HG03457 (cell line): ENCODE data around the gene LSAMP.

Experiments used
- ATAC-seq: cut with Tn5 transposase; IDR thresholded peaks from one replicate; pipeline ENCODE4 v1.9.1; 2021; ENCODE audit warnings: moderate number of reproducible peaks; ENCODE audit not compliant: unreplicated experiment

LSAMP gene

DNA sequence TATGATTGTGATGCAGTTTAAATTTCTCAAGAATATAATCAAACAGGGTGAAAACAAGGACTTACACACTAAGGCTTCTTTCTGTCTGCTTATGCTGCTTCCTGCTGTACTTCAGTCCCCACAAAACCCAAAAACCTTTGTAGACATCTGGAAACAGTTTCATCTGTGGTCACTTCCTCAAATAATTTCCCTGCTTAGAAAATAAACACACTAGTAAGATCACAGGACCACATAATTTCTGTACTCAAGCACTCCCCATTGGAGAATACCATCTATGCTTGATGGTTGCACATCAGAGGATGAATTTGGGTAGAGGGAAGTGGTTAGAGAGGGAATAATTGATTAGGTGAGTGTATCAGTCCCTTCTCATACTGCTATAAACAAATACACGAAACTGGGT lies 266.2 kb downstream of the LSAMP start:
- no peak for ATAC-seq

DNA sequence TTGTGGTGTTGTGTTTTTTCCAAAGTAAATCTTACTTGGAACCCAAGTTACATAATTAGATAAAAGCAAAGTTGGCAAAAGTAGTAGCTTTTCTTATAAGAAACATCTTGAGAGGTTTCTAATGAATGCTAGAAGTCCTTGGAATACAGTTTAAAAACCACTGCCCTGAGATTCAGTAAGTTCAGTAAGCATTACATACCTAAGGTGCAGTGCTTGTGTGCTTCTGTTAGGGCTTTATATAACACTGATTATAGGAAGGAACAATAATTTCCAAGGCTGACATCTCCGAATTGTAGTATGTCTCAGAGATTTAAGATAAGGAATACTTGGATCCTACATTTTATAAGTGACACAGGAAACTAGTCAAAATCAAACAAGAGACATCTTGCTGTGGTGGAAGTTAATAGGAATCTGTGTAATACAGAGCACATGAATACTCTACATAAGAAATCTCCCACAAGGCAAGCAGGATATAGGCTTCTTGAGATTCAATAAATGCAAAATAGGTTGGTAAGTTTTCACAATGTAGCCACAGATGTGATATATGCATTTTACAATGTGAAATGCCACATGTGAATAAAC lies 268.2 kb downstream of the LSAMP start:
- ATAC-seq, result no peak

DNA sequence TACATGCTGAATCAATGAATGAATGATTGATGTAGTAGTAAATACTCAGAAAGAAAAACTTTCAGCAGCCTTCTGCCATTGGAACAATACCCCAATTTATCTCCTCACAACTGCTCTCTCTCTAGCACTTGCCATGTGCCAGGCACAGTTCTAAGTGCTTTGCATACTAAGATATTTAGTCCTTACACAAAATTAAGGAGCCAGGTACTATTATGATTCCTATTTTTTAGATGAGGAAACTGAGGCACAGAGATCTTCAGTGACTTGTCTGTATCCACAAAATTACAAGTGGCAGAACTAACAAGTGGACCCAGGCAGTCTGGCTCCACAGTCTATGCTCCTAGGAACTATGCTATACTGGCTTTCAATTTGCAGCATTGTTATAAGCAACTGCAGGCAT lies 279.2 kb downstream of the LSAMP start:
- no peak for ATAC-seq

DNA sequence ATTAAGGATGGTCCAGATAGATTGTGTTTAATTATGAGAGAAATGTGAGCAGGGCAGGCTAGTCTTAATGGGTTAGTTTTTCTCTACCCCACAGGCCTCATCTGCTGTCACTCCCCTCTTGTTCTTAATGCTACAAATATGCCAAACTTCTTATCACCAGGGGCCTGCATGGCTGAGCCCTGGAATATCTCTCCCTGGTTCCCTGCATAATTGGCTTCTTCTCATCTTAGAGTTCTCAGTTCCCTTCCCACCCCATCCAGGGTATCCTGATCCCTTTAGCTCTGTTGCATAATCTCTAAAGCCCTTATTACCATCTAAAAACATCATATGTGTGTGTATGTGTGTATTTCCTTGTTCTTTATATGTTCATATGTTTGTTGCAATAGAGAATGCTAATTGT lies 279.6 kb downstream of the LSAMP start:
- ATAC-seq, result no peak

DNA sequence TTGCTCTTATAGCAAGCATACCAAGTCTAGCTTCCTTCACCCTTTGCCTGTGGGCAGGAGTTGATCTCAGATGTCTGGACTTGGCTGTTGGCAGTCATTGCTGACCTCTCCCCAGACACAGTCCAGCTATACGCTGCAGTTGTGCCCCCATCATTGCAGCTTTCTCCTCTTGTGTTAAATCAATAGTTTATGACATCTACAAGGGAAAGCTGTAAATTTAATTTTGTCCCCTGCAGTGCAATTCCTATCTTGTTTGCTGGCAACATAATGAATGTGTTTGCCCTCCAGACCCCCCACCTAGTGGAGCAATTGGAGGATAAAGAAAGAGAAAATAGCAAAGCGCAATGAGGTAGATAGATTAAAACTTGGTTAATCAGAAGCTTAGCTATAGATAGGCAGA lies 280.2 kb downstream of the LSAMP start:
- ATAC-seq, result no peak

DNA sequence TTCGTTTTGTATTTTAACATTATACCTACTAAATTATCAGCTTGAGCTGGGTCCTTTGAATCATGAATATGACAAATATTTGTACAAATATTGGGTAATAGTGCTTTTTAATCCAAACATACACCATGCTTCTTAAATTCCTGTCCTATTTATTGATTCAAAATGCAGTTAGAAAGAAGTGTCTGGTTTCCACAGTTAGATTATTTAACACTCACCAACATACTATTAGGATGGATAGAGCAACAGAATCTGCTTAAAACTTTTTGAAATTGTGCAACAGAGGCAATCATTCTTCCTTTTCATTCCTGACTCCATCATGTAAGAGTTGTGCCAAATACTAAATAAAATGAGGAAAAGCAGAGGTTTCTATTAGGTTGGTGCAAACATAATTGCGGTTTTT lies 281.2 kb downstream of the LSAMP start:
- ATAC-seq, result no peak

DNA sequence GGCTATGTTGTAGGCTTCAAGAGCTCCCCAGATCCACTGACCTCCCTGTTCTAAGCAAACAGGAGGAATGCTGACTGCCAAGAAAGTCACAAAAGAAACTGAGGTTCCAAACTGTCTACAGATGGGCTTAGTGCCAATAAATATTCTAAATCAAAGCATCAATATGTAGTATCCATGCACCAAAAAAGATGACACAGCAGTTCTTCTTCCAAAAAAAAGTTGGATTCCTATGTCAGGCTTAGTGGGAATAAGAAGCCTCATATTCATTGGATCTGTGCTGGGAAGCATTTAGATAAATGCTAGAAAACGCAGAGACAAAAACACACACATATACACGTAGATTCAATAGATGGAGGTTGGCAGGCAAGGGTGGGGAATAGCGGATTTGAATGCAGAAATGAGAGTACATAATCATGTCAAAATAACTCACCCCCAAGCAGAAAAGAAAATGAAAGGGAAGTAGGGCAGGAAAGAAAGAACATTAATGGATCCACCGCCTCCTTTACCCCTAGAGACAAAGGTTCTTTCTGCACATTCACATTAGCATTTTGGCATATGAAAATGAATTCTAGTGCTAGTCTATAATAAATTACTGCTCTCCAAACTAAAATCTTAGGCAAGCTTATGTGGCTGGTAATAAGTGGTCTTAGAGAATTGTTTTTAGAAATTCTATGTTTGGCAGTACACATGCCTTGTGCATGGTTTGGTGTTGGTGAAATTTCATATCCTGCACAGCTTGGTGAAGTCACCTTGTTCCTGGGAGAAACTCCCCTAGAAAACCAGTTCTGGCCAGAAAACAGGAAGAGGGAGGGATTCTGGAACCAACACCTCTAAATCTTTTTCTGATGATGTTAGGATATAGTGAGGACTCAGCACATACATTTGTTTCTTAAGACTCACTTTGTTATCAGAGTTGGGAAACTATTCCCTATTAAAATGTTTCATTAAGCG lies 283.4 kb downstream of the LSAMP start:
- no peak for ATAC-seq

DNA sequence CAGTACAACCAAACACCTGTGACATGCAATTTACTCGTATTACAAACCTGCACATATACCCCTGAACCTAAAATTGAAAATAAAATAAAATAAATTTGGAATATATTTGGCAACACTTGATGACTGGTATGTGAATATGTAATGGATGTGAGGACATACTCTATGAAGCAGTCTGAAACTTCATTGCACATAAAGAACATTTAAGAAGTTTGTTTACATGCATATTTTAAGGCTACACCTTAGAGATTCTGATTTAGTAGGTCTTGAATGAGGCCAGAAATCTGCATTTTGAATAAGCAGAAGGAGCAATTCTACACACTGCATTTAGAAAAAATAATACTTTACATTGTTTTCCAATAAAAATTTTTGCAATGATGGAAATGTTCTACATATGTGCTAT lies 284.7 kb downstream of the LSAMP start:
- ATAC-seq, result no peak

DNA sequence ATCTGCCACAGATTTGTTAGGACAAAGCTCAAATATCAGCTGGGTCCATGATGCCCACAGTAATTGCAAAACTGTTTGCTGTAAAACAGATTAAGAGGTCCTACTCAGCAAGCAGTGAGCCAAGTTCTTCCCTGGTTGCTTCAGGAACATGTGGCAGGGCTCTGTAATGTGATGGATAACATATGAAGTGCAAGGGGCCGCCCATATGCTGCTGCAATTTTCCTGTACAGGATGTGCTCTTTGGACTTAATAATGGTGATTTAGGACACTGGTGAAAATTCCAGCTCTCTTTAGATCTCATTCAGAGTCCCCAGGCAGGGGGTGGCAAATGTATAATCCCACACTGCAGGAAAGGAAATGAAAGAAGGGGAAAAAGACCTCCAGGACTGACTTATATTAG lies 289.4 kb downstream of the LSAMP start:
- ATAC-seq, result no peak

DNA sequence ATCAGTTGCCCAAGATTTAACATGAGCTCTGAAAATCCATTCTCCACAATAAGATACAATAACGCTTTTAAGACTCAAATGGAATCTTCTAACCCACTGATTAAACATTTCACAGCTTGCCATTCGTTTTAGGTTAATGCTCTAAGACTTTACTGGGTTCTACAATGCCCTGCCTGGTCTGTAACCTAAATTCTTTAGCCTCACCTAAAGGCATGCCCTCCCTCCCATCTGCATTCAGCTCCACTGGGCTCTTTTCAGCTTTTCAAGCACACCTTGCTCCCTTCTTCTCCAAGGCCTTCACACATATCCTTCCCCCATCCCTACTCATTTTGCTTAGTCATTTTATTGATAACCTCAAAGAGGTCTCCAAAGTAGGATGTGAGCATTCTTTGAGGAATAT lies 290.9 kb downstream of the LSAMP start:
- ATAC-seq, result no peak

DNA sequence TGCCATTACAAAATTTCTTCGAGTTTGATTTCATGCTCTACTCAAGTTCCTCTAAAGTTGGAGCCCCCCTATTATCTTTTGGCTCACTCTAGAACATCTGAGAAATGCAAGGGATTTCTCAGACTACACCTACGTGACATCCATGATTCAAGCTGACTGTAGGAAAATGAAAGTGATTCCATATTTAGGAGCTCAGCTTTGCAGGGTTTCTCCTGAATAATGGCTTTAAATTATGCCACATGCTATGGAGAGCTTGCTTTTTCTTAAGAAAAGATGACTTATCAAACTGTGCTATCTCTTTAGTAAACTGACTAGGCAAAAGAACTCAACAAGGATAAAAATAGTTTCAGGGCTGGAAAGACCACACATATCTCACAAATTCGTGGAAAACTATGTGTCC lies 292.1 kb downstream of the LSAMP start:
- ATAC-seq, result no peak

DNA sequence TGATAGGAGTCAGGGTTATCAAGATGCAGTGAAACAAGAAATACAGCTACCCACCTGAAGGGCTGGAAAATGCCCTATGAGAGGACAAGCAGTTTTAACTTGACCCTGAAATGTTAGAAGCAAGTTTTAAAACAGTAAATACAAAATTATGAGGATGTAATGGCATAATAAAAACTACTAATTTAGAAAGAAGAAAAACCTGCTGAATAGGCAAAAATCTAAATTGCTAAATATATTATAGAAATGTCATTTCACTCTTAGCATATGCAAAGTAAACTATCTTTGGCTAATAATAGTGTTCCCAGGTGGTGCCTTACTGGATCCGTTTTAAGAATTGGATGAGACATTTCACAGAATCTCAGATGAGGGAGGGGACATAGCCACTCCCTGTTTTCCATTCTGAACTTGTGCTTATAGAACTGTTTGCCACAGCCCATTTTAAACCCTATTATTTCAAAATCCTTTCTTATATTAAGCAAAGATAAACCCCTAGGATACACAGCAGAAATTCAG lies 294.6 kb downstream of the LSAMP start:
- no peak for ATAC-seq

DNA sequence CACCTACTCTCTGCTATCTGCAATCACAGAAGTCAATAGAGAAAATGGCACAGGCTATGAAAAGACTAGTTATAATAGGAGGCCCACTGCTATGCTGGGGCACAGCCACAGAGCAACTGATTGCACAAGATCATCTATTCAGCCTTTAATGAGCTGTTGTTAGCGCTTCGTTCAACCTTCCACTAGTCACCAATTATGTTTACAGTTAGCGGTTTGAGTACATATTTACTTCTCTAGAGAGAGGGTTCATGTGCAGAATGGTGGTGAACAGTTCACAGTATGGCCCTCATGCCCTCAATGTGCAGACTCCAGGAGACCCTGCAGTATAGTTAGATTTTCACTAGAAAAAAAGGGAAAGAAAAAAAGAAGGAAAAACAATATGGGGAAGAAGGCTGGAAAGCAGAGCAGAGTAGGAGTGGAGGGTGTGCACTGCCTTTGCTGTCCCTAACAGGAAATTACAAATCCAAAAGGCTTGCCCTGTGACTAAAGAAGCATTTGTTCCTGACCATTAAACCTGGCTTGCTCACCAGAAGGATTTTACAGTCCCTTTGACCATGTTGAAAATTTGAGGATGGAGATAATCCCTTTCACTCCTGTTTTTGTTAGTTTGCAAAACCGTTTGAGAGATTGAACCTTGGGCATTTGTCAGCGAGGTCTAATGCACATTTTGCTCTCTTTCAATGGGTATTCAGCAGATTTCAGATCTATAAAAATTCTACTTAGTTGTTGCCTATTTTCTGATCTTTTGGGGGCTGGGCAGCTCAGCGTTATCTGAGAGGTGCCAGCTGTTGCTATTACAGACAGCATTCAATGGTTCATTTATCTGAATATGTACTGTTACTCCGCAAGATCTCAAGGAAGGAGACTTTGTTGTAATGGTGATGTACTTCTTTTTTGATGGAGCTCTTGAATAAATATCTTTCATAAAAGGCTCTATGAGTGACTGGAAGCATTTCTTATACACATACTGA lies 296.1 kb downstream of the LSAMP start:
- ATAC-seq, result no peak

DNA sequence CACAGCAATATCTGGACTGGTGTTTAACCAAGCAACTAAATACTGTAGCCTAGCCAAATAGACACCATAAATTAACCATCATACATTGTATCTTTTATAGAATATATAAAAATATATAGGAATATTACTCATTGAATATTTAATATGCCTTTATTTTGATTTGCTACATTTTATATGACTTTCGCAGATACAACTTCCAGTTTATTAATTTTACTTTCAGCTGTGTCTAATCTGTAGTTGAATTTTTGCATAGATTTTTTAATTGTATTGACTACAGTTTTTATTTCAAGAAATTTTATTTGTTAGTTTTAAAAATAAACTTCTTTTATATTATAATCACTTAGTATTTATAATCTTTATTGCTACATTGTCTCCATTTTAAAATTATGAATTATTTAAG lies 299.7 kb downstream of the LSAMP start:
- ATAC-seq, result no peak

DNA sequence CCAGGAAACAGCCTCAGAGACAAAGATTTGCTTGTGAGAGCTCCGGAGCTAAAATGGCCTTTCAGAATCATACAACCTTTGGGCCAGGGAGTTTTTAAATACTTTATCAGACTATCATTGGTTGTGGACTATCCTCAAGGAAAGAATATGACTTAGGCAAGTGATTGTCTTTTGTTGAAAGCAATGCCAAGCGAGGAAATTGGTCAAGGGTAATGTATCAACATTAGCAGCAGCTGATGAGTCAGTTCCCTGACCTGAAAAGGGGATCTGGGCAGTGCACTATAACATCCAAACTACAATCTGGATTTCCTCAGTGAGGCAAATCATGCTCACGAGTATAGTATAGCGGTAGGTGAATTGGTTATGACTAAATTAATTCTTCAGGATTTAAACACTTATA lies 303.6 kb downstream of the LSAMP start:
- no peak for ATAC-seq

DNA sequence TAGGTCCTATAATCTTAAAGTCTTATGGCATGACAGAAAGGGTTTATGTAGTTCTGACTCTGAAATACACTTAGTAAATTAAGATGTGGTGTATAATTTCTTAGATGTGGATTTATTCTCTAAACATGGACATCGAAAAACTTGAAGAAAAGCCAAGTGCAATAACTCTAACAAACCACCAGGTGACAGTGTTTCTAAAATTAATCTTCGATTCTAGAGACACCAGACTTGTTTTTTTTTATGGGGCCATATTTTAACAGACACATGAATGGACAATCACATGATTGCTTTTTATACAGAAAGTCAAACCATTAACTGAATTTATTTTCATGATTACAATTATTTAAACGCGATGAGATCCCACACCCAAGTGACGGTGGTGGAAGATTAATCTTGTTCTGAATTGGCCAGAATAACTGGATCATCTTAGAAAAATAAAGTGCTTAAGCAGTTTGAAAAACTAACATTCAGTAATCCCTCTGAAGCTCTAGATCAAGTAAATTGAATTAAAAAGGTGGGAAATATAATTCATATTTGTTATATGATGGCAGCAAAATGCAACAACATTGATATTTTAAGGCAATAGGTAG lies 305.1 kb downstream of the LSAMP start:
- no peak for ATAC-seq

DNA sequence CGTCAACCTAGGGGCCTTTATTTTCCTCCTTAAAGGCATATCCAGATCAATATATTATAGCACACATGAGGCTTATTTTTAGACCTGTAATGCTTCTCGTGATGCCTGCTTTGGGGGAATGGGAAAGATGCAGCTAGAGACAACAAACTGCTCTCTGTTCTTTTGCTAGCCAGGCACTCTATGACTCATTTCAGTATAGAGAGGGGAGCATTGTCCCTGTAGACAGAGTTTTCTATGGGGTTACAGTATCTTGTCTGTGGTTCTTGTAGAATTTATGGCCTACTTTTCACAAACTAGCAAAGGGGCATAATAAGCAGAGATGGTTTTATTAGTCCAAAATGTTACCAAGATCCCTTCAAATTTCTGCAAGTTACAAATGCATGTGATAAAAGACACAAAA lies 305.6 kb downstream of the LSAMP start:
- ATAC-seq, result no peak

DNA sequence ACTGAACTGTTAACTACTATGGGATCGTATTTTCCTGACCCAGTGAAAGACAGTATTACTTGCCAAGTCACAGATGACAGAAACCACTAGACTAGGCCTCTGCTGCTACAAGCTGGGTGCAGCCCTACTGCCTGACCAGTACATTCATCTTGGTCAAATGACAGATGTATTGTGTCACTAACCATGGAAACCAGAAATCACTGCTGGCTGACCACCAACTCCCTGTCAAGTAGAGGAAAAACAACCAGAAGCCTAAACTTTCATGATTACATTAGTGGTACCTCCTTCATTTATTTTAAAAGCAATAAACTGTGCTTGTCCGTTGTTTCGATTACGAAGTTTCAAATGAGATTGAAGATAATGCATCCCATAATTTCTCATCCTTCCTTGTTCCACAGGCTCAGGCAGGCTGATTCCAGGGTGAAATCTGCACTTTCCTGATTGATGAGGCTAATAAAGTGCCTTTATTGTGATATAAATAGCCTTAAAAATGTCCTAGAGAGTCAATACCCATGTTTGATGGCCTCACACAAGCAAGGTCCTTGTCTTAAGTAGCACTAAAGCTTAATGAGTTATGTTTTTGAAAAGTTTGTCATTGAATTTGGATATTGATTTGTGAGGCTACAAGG lies 309.7 kb downstream of the LSAMP start:
- ATAC-seq, result no peak

DNA sequence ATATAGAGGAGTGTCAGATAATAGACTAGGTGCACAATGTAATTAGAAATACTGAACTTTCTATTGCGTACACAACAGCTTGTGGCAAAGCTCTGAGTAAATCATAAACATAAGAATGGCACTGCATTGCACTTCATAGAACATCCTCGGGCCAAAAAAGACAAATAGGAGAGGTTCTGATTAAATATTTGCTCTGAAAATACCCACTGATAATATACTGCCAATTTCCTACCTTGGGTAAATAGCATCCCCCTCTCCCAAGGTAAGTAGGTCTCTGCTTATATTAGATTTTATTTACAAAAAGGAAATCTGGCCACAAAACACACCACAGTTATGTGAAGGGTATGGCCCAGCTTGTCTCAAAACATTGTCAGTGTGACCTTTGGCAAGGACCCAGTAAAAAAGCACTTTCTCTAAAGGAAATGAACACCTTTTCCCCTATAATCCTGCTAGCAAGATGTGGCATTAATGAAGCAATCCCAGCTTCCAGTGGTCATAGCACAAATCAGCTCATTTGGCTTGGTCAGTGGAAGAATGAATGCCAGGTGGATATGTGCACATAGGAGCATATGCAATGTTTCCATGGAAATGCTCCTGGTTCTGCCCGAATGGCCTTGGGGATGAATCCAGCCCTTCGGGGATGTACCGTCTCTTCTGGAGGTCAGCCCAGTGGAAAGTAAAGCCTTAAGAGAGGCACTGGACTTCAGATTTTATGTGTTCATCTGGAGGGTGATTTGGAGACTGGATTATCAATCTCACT lies 315.9 kb downstream of the LSAMP start:
- no peak for ATAC-seq

DNA sequence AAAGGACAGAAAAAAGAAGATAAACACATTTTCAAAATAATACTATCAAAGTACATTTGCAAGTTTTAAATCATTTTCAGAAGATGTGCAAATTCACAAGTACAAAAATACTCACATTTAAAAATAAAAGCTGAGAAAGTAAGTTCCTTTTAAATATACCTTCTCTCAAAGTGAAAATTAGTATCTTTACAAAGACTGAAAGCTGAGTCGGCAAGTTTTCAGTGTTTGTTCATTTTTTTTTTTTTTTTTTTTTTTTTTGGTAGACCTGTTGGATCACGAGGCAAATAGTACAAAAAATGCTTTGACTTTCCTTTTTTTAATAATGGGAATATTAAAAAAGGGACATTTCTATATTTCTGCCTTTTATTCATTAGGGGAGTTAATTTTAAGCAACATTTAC lies 317.8 kb downstream of the LSAMP start:
- ATAC-seq, result no peak
